Astrocyte of the spinal cord (primary cell): ENCODE results near the gene BLTP3A.
A peak's percentile ranks its signal among the peaks of the same experiment; 100 is the strongest.
"Not testable (repeated sequence)": the region's sequence is repeated elsewhere in the genome, so short reads cannot be mapped to it uniquely, and the experiment has no call there.

Source experiments
- DNase-seq: peaks from one replicate; pipeline ENCODE4 v3.0.0; 2011; ENCODE audit warnings: low read depth, low spot score
- H3K4me3 ChIP-seq: 2 replicates; pipeline ENCODE4 v1.5.1; 2011; ENCODE audit warnings: low read depth, mild to moderate bottlenecking, low read length, moderate library complexity
- CTCF ChIP-seq: IDR thresholded peaks from 2 replicates; pipeline ENCODE4 v1.5.1; 2012; ENCODE audit warnings: low read depth, mild to moderate bottlenecking, low read length, inconsistent platforms
- in situ Hi-C: cut with HindIII; loops from 2 replicates; pipeline ENCODE4 v1.10.0; 2017; ENCODE audit warnings: low sequenced_read_pairs

The BLTP3A gene

DNA sequence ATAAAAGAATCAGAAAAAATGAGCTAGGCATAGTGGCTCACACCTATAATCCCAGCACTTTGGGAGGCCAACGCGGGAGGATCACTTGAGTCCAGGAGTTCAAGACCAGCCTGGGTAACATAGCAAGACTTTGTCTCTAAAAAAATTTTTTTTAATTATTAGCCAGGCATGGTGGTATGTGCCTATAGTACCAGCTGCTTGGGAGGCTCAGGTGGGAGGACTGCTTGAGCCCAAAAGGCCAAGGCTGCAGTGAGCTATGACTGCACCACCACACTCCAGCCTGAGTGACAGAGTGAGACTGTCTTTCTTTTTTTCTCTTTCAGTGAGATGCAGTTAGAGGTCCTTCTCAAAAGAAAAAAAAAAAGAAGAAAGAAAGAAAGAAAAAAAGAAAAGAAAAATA lies 43.1 kb upstream of the BLTP3A start:
- no peak overlapping the region for H3K4me3 ChIP-seq
- in situ Hi-C loops, result no loop called here
- DNase-seq, result no peak
- no peak for TF ChIP-seq CTCF

GRCh38 chr6:34756513-34756856 lies 35.4 kb upstream of the BLTP3A start:
- in situ Hi-C loops, result not testable (repeated sequence)
- peak; percentile 13 for DNase-seq
- TF ChIP-seq CTCF, result peak; percentile 27
- H3K4me3 ChIP-seq, result peak overlapping the region; percentile 93

DNA sequence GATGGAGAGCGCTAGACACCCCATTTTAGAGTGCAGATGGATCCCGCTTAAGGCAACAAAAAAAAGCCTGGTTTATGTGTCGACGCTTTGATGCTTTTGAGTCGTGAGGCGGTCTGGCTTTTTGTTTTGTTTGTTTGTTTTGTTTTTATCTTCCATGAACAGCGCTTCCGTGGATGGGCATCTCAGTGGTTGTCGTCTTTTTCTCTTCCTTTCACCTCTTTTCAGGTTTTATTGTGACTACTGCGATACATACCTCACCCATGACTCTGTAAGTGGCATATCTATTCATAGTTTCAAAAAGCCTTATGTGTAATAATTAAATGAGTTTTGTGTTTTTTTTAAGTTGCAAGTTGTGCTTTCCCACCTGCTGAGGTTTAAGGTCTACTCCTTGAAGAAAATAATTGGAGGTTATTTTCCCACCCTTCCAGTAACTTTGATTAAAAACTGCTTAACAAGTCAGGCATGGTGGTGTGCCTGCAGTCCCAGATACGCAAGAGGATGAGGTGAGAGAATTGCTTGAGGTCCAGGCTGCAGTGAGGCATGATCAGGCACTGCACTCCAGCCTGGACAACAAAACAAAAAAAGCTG lies 34.1 kb upstream of the BLTP3A start:
- H3K4me3 ChIP-seq, result peak overlapping the region; percentile 93
- in situ Hi-C loops, result no loop called here
- no peak for TF ChIP-seq CTCF
- no peak for DNase-seq

GRCh38 chr6:34760108-34760507 lies 31.8 kb upstream of the BLTP3A start:
- in situ Hi-C loops, result no loop called here
- DNase-seq, result no peak
- no peak for TF ChIP-seq CTCF
- H3K4me3 ChIP-seq, result no peak overlapping the region

DNA sequence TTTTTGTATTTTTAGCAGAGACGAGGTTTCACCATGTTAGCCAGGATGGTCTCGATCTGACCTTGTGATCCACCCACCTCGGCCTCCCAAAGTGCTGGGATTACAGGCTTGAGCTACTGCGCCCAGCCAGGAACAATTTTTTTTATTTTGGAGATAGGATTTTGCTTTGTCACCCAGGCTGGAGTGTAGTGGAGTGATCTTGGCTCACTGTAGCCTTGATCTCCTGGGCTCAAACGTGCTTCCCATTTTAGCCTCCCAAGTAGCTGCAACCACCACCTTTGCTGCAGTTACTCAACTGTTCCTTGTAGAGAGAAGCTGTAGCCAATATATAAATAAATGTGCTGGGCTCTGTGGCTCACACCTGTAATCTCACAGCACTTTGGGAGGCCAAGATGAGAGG lies 30.2 kb upstream of the BLTP3A start:
- DNase-seq, H3K4me3 ChIP-seq, in situ Hi-C loops: not testable (repeated sequence)

DNA sequence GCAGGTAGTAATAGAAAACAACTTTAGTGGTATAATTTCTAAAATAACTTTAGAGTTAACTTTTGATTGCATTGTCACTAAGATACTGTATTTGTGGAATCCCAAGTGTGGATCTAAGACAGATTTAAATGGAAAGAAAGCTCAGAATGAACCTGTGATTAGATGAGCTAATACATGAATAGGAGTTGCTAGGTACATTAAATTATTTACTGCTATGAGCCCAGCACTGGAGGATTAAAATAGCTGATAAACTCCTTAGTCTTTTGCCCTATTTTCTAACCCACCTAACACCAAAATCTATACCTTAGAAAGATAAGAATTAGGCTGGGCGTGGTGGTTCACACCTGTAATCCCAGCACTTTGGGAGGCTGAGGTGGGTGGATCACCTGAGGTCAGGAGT lies 23.7 kb upstream of the BLTP3A start:
- DNase-seq, result no peak
- H3K4me3 ChIP-seq, result no peak overlapping the region
- TF ChIP-seq CTCF, result no peak
- in situ Hi-C loops, result no loop called here

DNA sequence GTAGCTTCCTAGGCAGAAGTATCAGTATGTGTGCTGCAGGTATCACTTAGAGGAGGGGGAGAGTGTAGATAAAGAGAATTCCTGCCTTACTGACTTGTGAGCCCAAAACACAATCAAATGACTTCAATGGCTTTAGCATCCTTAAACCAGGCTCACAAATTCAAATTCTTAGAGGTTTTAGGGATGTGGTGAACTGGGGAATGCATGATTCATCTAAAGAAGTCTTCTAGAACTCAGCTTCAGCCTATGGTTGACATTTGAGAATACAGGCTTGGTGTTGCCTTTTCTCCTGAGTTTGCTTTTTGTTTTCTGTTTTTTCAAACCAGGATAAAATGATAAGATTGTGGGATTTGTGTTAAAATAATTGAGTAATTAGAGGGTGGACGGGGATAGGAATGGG lies 20.2 kb upstream of the BLTP3A start:
- in situ Hi-C loops, result no loop called here
- no peak for TF ChIP-seq CTCF
- H3K4me3 ChIP-seq, result no peak overlapping the region
- DNase-seq, result peak; percentile 72
